Measurements from ENCODE around the gene CATSPER4. TPM values are rescaled to one million over a fixed set of nuclear protein-coding genes. Genes with fewer than 3 reads are reported as not detected.

The CATSPER4 gene
- total and polyA plus RNA-seq, 2 experiments from 2014 or later, result 0.31 TPM; not detected in 1

DNA sequence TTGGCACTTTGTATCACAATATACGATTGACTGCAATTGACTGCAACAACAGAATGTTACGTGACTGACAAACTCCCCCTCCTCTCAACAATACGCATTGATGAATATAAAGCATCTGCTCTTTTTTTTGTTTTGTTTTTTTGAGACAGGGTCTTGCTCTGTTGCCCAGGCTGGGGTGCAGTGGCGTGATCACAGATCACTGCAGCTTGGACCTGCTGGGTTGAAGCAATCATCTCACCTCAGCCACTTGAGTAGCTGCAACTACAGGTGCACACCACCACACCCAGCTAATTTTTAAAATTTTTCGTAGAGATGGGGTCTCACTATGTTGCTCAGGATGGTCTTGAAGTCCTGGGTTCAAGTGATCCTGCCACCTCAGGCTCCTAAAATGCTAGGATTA is 22.3 kb downstream of the CATSPER4 start:
- Histone ChIP-seq H3K4me2 (no peak overlapping the region), H3K79me2 (replicated peaks; ENCODE audit: insufficient read depth) (no peaks in the 10 kb centered on the region), H3F3A (replicated peaks; ENCODE audit: low read depth) (no peaks in the 10 kb centered on the region), H4K20me1 (replicated peaks; ENCODE audit: insufficient read depth) (no peaks in the 10 kb centered on the region), H3K27ac (ENCODE audit: low read depth) (no peak overlapping the region), H2AFZ (no peak overlapping the region), H3K4me3 (no peak overlapping the region), H3K36me3 (ENCODE audit: insufficient read depth) (no peaks in the 10 kb centered on the region), H3K27me3 (ENCODE audit: insufficient read depth) (no peaks in the 10 kb centered on the region), H3K9me2 (ENCODE audit: insufficient read depth) (no peaks in the 10 kb centered on the region), H3K4me1 (ENCODE audit: insufficient read depth) (no peaks in the 10 kb centered on the region)
- no peaks in the 10 kb centered on the region for H3K36me3 Mint-ChIP-seq (ENCODE audit: low read depth)
- H3K9me3 Mint-ChIP-seq, result no peaks in the 10 kb centered on the region
- DNase-seq (ENCODE audit: low spot score), result no peak
- H3K4me3 Mint-ChIP-seq, result no peak overlapping the region
- H3K27ac Mint-ChIP-seq, result no peak overlapping the region
- no peak for ATAC-seq
- TF ChIP-seq JUNB (IDR thresholded peaks at IDR 0.05; ENCODE audit: unreplicated experiment), result no peak
- no peak for TF ChIP-seq EZH2 (IDR thresholded peaks at IDR 0.05; ENCODE audit: low read depth, unreplicated experiment)
- TF ChIP-seq, protein P1, sequence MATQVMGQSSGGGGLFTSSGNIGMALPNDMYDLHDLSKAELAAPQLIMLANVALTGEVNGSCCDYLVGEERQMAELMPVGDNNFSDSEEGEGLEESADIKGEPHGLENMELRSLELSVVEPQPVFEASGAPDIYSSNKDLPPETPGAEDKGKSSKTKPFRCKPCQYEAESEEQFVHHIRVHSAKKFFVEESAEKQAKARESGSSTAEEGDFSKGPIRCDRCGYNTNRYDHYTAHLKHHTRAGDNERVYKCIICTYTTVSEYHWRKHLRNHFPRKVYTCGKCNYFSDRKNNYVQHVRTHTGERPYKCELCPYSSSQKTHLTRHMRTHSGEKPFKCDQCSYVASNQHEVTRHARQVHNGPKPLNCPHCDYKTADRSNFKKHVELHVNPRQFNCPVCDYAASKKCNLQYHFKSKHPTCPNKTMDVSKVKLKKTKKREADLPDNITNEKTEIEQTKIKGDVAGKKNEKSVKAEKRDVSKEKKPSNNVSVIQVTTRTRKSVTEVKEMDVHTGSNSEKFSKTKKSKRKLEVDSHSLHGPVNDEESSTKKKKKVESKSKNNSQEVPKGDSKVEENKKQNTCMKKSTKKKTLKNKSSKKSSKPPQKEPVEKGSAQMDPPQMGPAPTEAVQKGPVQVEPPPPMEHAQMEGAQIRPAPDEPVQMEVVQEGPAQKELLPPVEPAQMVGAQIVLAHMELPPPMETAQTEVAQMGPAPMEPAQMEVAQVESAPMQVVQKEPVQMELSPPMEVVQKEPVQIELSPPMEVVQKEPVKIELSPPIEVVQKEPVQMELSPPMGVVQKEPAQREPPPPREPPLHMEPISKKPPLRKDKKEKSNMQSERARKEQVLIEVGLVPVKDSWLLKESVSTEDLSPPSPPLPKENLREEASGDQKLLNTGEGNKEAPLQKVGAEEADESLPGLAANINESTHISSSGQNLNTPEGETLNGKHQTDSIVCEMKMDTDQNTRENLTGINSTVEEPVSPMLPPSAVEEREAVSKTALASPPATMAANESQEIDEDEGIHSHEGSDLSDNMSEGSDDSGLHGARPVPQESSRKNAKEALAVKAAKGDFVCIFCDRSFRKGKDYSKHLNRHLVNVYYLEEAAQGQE (IDR thresholded peaks at IDR 0.05; ENCODE audit: unreplicated experiment), result no peak
- no peak for TF ChIP-seq ZNF114 (CRISPR knock-in tag; IDR thresholded peaks at IDR 0.05)
- peaks cover 7% of the 10 kb centered on the region; the same call in 2 of the 3 replicates for H3K4me1 Mint-ChIP-seq
- no peaks in the 10 kb centered on the region for H3K27me3 Mint-ChIP-seq (ENCODE audit: insufficient read depth, low read depth, poor library complexity)

DNA sequence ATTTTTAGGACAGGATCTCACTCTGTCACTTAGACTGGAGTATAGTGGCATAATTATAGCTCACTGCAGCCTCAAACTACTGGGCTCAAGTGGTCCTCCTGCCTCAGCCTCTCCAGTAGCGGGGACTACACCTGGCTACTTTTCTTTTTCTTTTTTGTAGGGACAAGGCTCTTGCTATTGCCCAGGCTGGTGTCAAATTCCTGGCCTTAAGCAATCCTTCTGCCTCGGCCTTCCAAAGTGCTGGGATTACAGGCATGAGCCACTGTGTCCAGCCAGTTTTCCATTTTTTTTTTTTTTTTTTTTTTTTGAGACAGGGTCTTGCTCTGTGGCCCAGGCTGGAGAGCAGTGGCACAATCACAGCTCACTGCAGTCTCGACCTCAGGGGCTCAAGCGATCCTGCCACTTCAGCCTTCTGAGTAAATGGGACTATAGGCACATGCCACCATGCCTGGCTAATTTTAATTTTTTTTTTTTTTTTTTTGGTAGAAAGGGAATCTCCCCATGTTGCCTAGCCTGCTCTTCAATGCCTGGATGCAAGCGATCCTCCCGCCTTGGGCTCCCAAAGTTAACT is 23.0 kb downstream of the CATSPER4 start:
- no peak for ATAC-seq
- Histone ChIP-seq H3F3A (replicated peaks; ENCODE audit: low read depth) (no peaks in the 10 kb centered on the region), H3K79me2 (replicated peaks; ENCODE audit: insufficient read depth) (no peaks in the 10 kb centered on the region), H4K20me1 (replicated peaks; ENCODE audit: insufficient read depth) (no peaks in the 10 kb centered on the region), H3K9me2 (ENCODE audit: insufficient read depth) (no peaks in the 10 kb centered on the region), H3K4me1 (ENCODE audit: insufficient read depth) (no peaks in the 10 kb centered on the region), H2AFZ (no peak overlapping the region), H3K27ac (ENCODE audit: low read depth) (no peak overlapping the region), H3K4me2 (no peak overlapping the region), H3K4me3 (no peak overlapping the region), H3K27me3 (ENCODE audit: insufficient read depth) (no peaks in the 10 kb centered on the region), H3K36me3 (ENCODE audit: insufficient read depth) (no peaks in the 10 kb centered on the region)
- no peak overlapping the region for H3K4me3 Mint-ChIP-seq
- peaks cover 7% of the 10 kb centered on the region; the same call in 2 of the 3 replicates for H3K4me1 Mint-ChIP-seq
- H3K27me3 Mint-ChIP-seq (ENCODE audit: insufficient read depth, low read depth, poor library complexity), result no peaks in the 10 kb centered on the region
- H3K36me3 Mint-ChIP-seq (ENCODE audit: low read depth), result no peaks in the 10 kb centered on the region
- H3K9me3 Mint-ChIP-seq, result no peaks in the 10 kb centered on the region
- H3K27ac Mint-ChIP-seq, result no peak overlapping the region
- no peak for DNase-seq (ENCODE audit: low spot score)
- TF ChIP-seq, protein P2, sequence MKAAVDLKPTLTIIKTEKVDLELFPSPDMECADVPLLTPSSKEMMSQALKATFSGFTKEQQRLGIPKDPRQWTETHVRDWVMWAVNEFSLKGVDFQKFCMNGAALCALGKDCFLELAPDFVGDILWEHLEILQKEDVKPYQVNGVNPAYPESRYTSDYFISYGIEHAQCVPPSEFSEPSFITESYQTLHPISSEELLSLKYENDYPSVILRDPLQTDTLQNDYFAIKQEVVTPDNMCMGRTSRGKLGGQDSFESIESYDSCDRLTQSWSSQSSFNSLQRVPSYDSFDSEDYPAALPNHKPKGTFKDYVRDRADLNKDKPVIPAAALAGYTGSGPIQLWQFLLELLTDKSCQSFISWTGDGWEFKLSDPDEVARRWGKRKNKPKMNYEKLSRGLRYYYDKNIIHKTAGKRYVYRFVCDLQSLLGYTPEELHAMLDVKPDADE (IDR thresholded peaks at IDR 0.05), result no peak
- no peak for TF ChIP-seq POLR2AphosphoS5 (IDR thresholded peaks at IDR 0.05; ENCODE audit: low read depth)
- no peak for TF ChIP-seq NANOG (IDR thresholded peaks at IDR 0.05; ENCODE audit: borderline replicate concordance)
- TF ChIP-seq, protein P1 (IDR thresholded peaks at IDR 0.05; ENCODE audit: unreplicated experiment), result no peak
- no peak for TF ChIP-seq ZNF331 (CRISPR knock-in tag; IDR thresholded peaks at IDR 0.05; ENCODE audit: low read depth)
- TF ChIP-seq ZNF114 (CRISPR knock-in tag; IDR thresholded peaks at IDR 0.05), result no peak
- no peak for TF ChIP-seq EZH2phosphoT487 (IDR thresholded peaks at IDR 0.05; ENCODE audit: unreplicated experiment)
- TF ChIP-seq STAT1 (IDR thresholded peaks at IDR 0.05; ENCODE audit: unreplicated experiment), result no peak
- TF ChIP-seq, protein P3, sequence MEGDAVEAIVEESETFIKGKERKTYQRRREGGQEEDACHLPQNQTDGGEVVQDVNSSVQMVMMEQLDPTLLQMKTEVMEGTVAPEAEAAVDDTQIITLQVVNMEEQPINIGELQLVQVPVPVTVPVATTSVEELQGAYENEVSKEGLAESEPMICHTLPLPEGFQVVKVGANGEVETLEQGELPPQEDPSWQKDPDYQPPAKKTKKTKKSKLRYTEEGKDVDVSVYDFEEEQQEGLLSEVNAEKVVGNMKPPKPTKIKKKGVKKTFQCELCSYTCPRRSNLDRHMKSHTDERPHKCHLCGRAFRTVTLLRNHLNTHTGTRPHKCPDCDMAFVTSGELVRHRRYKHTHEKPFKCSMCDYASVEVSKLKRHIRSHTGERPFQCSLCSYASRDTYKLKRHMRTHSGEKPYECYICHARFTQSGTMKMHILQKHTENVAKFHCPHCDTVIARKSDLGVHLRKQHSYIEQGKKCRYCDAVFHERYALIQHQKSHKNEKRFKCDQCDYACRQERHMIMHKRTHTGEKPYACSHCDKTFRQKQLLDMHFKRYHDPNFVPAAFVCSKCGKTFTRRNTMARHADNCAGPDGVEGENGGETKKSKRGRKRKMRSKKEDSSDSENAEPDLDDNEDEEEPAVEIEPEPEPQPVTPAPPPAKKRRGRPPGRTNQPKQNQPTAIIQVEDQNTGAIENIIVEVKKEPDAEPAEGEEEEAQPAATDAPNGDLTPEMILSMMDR (conservative IDR thresholded peaks at IDR 0.05; ENCODE audit: low read depth in 2 of 2), result no peak
- TF ChIP-seq EZH2 (IDR thresholded peaks at IDR 0.05; ENCODE audit: low read depth, unreplicated experiment), result no peak

All from GM23338 (cell line).